Astrocyte of the spinal cord (primary cell): ENCODE results near the gene FBXL16.

Source experiments
- DNase-seq: peaks from one replicate; pipeline ENCODE4 v3.0.0; 2011; ENCODE audit warnings: low read depth, low spot score
- H3K4me3 ChIP-seq: 2 replicates; pipeline ENCODE4 v1.5.1; 2011; ENCODE audit warnings: low read depth, mild to moderate bottlenecking, low read length, moderate library complexity
- in situ Hi-C: cut with HindIII; loops from 2 replicates; pipeline ENCODE4 v1.10.0; 2017; ENCODE audit warnings: low sequenced_read_pairs
- TF ChIP-seq, protein P1 (sequence below): IDR thresholded peaks from 2 replicates; pipeline ENCODE4 v1.5.1; 2012; ENCODE audit warnings: low read depth, mild to moderate bottlenecking, low read length, inconsistent platforms

The FBXL16 gene

DNA sequence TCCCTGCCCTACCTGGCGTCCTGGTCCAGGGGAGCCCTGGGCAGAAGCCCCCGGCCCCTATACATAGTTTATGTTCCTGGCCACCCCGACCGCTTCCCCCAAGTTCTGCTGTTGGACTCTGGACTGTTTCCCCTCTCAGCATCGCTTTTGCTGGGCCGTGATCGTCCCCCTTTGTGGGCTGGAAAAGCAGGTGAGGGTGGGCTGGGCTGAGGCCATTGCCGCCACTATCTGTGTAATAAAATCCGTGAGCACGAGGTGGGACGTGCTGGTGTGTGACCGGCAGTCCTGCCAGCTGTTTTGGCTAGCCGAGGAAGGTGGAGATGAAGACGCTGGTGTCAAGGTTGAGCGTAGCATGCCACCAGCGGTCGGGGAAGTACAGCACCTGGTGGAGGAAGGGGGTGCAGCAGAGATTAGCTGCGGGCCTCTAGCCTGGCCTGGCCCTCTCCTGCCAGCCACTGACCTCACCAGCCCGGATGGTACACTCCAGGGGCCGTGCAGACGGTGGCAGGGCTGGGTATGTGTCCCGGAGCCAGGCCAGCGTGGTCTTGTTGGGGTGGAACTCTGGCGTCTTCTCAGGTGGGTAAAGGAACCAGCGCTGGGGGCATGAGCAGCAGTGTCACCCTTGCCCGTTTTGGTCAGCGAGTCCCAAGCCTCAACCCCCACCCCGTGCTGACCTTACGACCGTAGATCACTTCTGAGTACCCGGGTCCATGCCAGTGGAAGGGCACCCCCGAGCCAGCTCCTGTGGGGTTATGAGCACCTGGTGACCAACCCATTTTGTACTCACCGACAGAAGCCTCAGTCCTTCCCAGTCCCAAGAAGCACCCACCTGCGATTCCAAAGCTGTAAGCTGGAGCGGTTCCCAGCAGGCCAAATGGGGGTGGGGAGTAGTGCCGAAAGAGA is 22.9 kb downstream of the FBXL16 start:
- no peak for DNase-seq
- H3K4me3 ChIP-seq, result peak overlapping the region; percentile 48
- in situ Hi-C loops, result no loop called here
- TF ChIP-seq, protein P1, sequence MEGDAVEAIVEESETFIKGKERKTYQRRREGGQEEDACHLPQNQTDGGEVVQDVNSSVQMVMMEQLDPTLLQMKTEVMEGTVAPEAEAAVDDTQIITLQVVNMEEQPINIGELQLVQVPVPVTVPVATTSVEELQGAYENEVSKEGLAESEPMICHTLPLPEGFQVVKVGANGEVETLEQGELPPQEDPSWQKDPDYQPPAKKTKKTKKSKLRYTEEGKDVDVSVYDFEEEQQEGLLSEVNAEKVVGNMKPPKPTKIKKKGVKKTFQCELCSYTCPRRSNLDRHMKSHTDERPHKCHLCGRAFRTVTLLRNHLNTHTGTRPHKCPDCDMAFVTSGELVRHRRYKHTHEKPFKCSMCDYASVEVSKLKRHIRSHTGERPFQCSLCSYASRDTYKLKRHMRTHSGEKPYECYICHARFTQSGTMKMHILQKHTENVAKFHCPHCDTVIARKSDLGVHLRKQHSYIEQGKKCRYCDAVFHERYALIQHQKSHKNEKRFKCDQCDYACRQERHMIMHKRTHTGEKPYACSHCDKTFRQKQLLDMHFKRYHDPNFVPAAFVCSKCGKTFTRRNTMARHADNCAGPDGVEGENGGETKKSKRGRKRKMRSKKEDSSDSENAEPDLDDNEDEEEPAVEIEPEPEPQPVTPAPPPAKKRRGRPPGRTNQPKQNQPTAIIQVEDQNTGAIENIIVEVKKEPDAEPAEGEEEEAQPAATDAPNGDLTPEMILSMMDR, result no peak

DNA sequence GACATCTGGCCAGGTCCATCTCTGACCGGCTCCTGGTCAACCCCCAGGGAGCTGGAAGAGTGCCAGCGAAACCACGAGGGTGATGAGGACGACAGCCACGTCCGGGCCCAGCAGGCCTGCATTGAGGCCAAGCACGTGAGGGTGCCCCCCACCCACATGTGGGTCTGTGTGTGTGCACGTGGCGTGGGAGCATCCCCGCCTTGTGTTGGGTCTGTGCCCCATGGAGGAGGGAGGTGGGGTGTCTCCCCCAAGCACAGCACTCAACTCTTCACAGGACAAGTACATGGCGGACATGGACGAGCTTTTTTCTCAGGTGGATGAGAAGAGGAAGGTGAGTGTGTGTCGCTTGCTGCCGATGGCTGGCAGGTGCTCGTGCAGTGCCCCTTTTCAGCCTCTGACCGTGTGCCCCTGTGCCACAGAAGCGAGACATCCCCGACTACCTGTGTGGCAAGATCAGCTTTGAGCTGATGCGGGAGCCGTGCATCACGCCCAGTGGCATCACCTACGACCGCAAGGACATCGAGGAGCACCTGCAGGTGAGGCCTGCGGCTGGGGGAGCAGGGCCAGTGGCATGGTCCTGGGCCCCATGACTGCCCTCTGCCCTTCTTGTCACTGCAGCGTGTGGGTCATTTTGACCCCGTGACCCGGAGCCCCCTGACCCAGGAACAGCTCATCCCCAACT is 23.7 kb downstream of the FBXL16 start:
- peak overlapping the region; percentile 75 for H3K4me3 ChIP-seq
- in situ Hi-C loops, result no loop called here
- TF ChIP-seq, protein P1, result no peak
- DNase-seq, result peak; percentile 19

DNA sequence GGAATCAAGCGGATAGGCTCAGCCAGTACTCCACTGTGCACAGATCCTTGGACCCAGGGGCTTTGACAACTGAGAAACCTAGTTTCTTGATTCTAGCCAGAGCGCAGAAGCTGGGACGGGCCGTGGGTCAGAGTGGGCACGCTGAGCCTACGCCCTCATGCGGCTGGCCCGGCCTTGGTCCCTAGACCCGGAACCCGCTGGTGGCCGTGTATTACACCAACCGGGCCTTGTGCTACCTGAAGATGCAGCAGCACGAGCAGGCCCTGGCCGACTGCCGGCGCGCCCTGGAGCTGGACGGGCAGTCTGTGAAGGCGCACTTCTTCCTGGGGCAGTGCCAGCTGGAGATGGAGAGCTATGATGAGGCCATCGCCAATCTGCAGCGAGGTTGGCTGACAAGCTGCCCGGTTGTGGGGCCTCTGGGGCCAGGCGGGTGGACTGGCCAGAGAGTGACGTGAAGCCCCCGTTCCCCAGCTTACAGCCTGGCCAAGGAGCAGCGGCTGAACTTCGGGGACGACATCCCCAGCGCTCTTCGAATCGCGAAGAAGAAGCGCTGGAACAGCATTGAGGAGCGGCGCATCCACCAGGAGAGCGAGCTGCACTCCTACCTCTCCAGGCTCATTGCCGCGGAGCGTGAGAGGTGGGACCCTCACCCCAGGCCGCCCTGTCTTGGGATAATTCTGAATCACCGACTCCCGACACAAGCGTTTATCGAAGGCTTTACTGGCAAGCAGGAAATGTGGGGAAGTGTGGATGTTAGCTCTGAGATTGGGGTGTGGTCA is 24.4 kb downstream of the FBXL16 start:
- peak; percentile 40 for DNase-seq
- peak overlapping the region; percentile 75 for H3K4me3 ChIP-seq
- TF ChIP-seq, protein P1, result no peak
- in situ Hi-C loops, result no loop called here

DNA sequence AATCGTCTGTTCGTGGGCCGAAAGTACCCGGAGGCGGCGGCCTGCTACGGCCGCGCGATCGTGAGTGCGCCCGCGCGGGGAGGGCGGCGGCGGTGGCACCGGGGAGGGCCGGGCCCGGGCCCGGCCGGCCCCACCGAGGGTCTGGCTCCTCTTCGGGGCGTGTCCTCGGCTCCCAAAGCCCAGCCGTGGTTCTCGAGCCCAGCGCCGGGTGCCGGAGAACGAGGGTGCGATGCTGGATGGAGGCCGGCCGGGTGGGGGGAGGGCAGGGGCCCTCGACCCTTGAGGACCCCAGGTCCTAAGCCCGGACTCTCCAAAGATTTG is 25.0 kb downstream of the FBXL16 start:
- in situ Hi-C loops, result no loop called here
- DNase-seq, result no peak
- TF ChIP-seq, protein P1, result no peak
- peak overlapping the region; percentile 75 for H3K4me3 ChIP-seq

DNA sequence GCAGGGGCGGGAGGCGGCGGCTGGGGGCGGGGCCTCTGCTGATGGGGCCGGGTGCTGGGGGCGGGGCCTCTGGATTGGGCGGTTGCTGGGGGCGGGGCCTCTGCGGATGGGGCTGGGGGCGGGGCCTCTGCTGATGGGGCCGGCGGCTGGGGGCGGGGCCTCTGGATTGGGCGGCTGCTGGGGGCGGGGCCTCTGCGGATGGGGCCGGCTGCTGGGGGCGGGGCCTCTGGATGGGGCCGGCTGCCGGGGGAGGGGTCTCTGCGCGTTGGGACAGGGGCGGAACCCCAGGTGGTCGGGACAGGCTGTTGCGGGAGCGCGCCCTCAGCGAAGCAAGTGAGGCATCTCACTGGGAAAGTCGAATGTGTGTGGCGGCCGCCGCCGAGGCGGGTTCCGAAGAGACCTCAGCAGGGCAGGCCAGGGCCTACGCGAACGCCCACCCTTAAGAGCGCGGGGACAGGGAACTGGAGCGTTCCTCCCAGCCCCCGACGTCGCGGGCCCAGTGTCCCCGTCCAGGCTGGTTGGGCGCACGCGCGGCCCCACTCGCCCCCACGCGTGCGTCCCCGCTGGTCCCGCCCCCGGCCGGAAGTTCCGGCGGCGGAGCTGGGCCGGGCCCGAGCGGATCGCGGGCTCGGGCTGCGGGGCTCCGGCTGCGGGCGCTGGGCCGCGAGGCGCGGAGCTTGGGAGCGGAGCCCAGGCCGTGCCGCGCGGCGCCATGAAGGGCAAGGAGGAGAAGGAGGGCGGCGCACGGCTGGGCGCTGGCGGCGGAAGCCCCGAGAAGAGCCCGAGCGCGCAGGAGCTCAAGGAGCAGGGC is 25.6 kb downstream of the FBXL16 start, which contains the start of gene STUB1:
TSS of gene STUB1 (plus strand) at position 597 of the 811 bp plus-strand sequence. CDS start at position 713, 116 bp downstream.
- in situ Hi-C loops, result no loop called here
- H3K4me3 ChIP-seq, result peak within 1 kb of the TSS; percentile 75
- TF ChIP-seq, protein P1, result no peak
- DNase-seq, result peak; percentile 87
